Activated CD8-positive, alpha-beta memory T cell treated with anti-CD3 and anti-CD28 coated beads, Interleukin-2, amount 50 U/mL, for 1 hour (primary cell): ENCODE results near the gene ARHGEF17.
"Not testable (repeated sequence)": the region's sequence is repeated elsewhere in the genome, so short reads cannot be mapped to it uniquely, and the experiment has no call there.

ENCODE experiments used
- DNase-seq: peaks from one replicate; pipeline ENCODE4 v3.0.0-alpha.2; 2020; ENCODE audit errors: extremely low read depth

Gene ARHGEF17

DNA sequence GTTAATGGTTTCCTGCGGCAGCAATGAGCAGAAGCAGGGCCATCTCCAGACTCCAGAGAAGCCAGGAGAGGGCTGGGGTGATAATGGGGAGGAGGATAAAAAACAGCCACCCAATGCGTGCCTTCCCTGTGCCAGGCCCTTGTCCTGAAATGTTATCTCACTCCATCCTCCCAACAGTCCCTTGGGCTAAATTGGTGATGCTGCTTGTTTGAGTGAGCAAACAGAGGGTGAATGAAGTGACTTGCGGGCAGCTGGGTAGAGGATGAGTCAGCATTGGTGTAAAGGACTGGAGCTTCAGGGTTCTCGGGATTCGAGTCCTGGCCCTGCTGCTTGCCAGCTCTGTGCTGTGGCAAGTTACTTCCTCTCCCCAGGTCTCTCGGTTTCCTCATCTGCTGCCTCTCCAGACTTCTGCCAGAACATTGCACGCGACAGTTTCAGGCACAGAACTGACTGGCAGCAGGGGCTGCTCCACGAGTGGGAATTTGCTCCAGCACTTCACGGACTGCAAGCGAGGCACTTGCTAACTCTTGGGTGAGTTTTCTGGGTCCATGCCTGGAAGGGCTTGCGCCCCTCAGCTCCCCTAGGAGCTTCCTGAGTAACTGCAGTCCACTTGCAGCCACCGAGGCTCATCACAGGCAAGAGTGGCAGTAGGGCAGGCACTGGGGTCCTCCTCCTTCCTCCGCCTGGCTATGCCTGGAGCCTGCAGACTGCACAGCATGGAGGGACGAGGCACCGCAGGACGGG lies 36.0 kb upstream of the ARHGEF17 start, which contains the start of gene P2RY6:
Gene P2RY6 (plus strand): TSS at position 403 of the 744 bp plus-strand sequence. CDS start 24,181 bp downstream, outside the sequence.
- no peak for DNase-seq

- no peak for DNase-seq
These were observed 35.4 kb upstream of the ARHGEF17 start for GRCh38 chr11:73272680-73273038.

DNA sequence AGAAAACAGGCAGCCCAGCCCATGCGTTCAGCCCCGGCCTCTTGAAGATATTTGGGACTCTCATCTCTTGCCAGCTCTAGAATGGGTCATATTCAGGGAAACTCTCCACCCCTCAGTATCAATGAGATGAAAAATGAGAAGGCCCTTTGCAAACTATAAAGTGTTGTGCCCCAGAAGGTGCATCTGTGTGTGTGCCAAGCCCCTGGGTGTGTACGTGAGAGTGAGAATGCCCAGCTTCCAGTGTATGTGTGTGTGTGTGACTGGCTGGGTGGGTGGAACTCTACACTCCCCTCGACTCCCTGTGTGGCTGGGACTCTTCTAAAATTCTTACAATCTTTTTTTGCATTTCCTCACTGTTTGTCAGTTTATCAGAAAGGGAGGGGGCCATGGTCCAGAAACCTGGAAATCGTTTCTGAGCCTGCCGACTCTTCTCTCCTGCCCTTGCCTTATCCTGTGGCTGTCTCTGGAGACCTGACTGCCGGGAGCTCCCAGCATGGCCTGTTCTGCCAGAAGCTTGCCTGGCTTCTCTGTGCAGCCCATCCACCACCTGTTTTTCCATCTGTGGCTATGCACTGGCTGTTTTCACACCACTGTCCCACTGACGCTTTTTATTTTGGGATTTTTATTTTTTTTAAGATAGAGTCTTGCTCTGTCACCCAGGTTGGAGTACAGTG lies 34.7 kb upstream of the ARHGEF17 start:
- no peak for DNase-seq

DNA sequence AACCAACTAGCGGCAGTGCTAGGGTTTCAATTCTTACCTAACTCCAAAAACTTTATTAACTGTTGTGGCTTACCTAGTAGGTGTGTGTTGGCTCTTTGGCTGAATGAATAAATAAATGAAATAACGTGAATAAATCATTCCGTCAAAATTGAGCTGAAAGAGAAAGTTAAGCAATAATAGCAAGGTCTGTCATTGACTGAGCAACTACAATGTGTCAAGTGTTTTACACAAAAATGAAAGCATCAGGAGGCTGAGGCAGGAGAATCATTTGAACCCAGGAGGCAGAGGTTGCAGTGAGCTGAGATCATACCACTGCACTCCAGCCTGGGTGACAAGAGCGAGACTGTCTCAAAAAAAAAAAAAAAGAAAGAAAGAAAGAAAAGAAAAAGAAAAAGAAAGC lies 33.9 kb upstream of the ARHGEF17 start:
- DNase-seq = not testable (repeated sequence)

- DNase-seq = no peak
These were observed 33.2 kb upstream of the ARHGEF17 start for GRCh38 chr11:73274722-73275380.

DNA sequence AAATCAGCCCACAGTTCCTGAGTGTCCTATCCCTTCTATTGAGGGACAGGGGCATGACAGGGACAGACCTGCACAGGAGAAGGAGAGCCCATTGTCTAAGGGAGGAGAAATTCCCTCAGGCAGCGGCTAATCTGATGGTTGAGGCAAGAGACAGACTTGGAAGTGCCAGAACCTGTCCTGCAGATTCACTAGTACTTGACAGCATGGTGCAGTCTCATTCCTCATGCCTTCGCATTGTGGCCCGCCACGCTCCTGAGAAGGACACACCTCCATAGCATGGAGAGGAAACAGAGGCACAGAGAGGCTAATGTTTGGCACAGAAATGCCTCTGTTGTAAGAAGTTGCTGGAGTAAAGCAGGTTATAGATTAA lies 32.7 kb upstream of the ARHGEF17 start:
- DNase-seq = no peak

DNA sequence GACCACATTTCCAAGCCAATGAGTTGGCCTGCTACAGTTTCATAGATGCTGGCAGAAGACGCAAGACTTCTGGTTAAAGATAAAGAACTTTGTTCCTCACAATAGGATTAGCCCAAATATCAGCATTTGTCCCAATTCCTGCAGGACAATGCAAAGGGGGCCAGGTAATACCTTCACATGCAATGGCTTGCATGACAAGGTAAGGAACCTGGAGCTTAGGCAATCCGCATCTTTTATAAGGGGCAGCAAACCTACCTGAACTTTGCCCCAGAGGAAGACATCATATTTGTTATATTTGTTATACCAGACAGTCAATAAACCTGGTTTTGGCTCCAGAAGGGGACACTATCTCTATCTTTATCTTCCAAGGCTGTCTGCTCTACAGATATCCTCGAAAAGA lies 30.6 kb upstream of the ARHGEF17 start:
- no peak for DNase-seq

DNA sequence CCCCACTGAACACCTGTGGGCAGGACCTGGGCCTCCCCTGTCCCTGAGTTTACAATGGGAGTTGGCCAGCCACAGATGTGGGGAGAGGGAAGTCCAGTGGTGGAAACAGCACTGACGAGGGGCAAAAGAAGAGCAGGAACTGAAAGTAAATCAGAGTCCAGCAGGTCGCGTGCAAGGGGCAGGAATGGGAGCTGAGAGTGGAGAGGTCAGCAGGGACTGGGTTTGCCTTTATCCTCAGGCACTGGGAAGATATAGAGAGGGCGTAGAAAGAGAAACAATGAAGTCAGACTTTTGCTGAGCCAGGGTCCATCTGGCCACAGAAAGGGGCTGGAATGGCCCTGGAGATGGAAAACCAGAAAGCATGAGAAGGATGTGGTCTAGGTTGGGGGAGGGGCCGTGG lies 27.4 kb upstream of the ARHGEF17 start:
- DNase-seq = no peak

GRCh38 chr11:73281201-73281741 lies 26.8 kb upstream of the ARHGEF17 start:
- DNase-seq = no peak

- DNase-seq = no peak
These were observed 26.0 kb upstream of the ARHGEF17 start for GRCh38 chr11:73281796-73282660.

DNA sequence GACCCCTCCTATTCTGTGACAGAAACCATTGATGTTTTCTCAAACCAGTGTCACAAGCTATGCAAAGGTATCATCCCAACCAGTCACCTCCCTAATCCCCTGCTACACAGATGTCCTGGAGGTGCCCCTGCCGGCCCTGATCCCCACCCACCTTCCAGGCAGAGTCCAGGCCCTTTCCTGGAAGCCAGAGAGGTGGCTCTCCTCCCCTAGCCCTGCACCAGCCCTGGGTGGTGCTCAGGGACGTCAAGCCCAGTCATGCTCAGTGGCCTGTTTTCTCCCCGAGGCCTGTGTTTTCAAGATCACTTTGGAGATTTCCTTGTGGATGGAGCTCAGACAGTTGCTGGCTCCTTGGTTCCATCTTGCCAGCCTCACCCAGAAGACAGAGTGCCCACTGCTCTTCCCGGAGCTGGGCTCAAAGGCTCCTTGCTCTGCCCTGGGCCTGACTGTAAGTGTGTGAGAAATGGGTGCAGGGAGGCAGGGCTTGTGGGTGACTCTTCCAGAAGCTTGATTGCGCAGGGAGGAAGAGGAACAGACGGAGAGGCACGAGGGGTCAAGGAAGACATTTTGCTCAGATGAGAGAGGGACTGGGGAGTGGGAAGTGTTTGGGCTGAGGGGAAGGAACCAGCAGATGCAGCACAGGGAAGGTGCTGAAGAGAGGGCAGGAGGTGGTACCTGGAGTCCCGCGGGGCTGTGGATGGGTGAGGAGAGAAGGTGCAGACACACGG lies 24.6 kb upstream of the ARHGEF17 start:
- DNase-seq = no peak

GRCh38 chr11:73284106-73284505 lies 24.0 kb upstream of the ARHGEF17 start:
- DNase-seq = no peak

DNA sequence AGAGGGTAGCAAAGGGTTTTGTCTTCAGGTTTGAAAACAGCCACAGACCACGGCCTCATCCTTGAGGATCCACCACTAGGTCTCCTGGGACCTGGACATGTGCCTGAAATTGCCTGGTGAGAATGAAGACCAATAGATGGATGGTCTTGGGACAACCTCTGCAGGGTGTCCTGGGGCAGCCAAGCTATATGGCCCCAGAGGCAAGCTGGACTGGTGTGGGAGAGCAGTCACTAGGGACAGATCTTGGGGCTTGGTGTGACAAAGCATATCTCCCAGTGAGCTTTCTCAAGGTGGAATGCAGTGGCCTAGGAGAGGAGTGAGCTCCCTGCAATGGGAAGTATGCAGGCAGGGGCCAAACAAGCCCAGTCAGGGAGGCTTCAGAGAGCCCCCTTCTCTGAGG lies 22.4 kb upstream of the ARHGEF17 start:
- no peak for DNase-seq

- DNase-seq = no peak
These were observed 21.8 kb upstream of the ARHGEF17 start for GRCh38 chr11:73286240-73286810.

DNA sequence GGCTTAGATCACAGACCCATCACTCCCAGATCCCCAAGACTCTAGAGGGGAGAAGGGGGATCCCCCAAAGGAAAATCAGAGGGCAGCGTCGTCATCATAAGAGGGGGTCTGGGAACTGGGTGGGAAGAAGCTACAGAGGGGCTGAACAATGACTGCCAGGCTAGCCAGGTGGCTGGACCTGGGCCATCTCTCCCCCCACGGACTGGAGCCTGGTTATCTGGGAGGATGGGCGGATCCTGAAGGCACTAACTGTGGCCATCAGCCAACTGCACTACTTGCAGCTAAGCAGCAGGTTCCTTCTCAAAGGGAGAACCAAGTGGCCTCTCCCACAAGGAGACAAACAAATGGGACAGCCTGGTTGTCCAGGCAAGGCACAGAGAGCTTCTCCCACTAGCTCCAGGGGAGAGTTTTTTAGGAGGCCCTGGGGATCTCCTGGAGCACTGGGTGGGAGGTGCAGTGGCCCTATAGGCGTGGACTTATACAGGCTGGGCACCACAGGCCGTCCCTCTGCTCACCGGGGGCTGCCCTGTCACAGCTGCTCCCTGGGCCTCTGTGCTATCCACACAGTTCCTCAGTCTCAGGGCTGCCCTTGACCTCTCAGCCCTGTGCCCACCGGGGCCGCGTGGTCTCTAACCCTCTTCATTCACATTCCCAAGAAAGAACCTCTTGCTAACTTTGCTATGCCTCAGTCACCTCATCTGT lies 20.5 kb upstream of the ARHGEF17 start:
- no peak for DNase-seq

- no peak for DNase-seq
These were observed 19.7 kb upstream of the ARHGEF17 start for GRCh38 chr11:73288192-73288872.

DNA sequence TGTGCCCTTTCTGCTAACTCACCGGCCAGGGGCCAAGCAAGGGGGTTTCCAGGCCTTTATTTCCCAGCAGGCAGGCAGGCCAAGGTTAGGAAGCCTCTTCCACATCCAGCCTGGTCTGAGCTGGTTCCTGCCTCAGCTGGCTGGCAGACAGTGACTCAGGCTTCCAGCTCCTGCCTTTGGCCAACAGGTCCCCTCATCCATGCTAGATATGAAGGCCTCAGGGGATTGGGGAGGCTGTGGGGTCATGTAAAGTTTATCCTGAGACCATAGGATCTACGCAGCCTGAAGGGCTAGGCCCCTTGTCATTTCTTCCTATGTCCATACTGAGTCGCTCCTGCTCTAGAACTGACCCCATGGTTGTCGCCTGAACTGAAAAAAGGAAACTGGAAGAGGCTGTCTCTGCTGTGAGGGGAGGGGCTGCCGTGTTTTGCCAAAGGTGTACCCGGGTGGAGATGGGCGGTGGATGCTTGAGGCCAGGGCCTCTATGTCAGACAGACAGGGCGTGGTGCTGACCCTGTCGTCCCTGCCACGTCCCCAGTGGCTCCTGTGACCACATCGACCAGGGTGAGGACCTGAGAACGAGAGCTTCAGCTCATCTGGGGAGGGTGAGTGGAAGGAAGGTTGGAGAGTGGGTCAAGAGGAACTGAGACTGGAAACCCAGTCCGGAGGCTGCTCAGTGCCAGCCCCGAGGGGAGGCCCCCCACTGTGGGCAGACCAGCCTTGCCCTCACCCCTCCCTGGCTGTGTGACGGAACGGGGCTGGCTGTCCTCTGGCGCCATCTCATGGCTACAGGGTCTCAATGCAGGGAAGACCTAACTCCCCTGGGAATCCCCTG lies 19.0 kb upstream of the ARHGEF17 start:
- no peak for DNase-seq

DNA sequence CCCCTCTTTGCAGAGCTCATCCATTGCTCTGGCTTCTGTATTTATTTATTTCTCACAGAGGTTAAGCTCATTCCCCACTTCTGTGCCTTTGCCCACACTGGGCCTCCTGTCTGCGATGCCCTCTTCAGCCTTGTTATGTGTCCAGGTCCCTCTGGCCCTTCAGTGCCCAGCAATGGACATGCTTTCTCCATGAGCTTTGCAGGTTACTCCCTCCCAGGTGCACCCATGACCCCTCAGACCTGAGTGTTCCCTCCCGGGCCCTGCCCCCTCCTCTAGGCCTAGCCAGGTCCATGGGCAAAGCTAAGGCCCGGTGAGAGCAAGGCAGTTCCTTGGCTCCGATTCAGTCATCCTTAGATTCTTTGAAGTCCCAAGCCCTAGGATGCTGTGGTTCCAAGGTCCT lies 17.5 kb upstream of the ARHGEF17 start:
- no peak for DNase-seq

DNA sequence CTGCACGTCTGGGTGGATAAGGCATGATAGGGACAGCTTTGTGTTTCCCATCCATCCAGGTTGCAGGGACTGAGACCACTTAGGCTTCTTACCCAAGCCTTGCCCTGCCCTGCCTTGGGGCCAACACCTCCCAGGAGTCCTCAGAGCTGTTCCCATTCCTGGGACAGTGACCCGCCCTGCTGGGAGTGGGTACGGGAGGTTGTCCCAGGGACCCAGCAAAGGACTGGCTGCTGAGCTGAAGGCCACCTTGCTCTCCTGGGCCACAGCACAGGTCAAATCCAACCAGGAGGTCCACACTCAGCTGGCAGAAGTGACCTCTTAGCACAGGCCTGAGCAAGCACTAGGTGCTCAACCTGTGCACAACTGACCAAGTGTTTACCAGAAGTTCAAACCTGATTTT lies 16.9 kb upstream of the ARHGEF17 start:
- DNase-seq = no peak
